ENCODE results near the gene FOXN4.

DNA sequence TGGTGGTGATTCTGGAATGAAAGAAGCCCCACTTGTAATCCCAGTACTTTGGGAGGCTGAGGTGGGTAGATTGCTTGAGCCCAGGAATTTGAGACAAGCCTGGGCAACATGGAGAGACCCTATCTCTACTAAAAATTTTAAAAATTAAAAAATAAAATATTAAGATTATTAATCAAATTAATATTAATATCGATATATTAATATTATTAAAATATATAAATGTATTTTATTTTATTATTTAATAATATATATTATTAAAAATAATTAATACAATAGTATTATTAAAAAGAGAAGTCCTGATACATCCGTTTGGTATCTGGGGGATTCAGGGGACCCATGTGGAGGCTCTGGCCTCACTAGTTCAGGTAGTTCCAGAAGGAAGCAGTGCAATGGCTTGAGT, 68.7 kb downstream of the FOXN4 start:
- TF ChIP-seq ZNF510 (CRISPR knock-in tag; IDR thresholded peaks at IDR 0.05; ENCODE audit: low read depth) (no peak), ZNF484 (CRISPR knock-in tag; IDR thresholded peaks at IDR 0.05; ENCODE audit: borderline replicate concordance, low read depth) (no peak), ZBTB3 (CRISPR knock-in tag; IDR thresholded peaks at IDR 0.05; ENCODE audit: borderline replicate concordance, low read depth) (no peak), ZBTB33 (CRISPR knock-in tag; IDR thresholded peaks at IDR 0.05) (no peak), ARID3A (IDR thresholded peaks at IDR 0.05; ENCODE audit: low read depth, low read length) (no peak), ZSCAN29 (CRISPR knock-in tag; conservative IDR thresholded peaks at IDR 0.05) (no peak), CREB1 (IDR thresholded peaks at IDR 0.05) (no peak), CREB1 (CRISPR knock-in tag; IDR thresholded peaks at IDR 0.05) (no peak)
- TF ChIP-seq, protein P1, sequence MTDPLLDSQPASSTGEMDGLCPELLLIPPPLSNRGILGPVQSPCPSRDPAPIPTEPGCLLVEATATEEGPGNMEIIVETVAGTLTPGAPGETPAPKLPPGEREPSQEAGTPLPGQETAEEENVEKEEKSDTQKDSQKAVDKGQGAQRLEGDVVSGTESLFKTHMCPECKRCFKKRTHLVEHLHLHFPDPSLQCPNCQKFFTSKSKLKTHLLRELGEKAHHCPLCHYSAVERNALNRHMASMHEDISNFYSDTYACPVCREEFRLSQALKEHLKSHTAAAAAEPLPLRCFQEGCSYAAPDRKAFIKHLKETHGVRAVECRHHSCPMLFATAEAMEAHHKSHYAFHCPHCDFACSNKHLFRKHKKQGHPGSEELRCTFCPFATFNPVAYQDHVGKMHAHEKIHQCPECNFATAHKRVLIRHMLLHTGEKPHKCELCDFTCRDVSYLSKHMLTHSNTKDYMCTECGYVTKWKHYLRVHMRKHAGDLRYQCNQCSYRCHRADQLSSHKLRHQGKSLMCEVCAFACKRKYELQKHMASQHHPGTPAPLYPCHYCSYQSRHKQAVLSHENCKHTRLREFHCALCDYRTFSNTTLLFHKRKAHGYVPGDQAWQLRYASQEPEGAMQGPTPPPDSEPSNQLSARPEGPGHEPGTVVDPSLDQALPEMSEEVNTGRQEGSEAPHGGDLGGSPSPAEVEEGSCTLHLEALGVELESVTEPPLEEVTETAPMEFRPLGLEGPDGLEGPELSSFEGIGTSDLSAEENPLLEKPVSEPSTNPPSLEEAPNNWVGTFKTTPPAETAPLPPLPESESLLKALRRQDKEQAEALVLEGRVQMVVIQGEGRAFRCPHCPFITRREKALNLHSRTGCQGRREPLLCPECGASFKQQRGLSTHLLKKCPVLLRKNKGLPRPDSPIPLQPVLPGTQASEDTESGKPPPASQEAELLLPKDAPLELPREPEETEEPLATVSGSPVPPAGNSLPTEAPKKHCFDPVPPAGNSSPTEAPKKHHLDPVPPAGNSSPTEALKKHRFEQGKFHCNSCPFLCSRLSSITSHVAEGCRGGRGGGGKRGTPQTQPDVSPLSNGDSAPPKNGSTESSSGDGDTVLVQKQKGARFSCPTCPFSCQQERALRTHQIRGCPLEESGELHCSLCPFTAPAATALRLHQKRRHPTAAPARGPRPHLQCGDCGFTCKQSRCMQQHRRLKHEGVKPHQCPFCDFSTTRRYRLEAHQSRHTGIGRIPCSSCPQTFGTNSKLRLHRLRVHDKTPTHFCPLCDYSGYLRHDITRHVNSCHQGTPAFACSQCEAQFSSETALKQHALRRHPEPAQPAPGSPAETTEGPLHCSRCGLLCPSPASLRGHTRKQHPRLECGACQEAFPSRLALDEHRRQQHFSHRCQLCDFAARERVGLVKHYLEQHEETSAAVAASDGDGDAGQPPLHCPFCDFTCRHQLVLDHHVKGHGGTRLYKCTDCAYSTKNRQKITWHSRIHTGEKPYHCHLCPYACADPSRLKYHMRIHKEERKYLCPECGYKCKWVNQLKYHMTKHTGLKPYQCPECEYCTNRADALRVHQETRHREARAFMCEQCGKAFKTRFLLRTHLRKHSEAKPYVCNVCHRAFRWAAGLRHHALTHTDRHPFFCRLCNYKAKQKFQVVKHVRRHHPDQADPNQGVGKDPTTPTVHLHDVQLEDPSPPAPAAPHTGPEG (CRISPR knock-in tag; IDR thresholded peaks at IDR 0.05), result no peak
- TF ChIP-seq, protein P2, sequence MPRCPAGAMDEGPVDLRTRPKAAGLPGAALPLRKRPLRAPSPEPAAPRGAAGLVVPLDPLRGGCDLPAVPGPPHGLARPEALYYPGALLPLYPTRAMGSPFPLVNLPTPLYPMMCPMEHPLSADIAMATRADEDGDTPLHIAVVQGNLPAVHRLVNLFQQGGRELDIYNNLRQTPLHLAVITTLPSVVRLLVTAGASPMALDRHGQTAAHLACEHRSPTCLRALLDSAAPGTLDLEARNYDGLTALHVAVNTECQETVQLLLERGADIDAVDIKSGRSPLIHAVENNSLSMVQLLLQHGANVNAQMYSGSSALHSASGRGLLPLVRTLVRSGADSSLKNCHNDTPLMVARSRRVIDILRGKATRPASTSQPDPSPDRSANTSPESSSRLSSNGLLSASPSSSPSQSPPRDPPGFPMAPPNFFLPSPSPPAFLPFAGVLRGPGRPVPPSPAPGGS (CRISPR knock-in tag; IDR thresholded peaks at IDR 0.05), result no peak
